OCI-LY7 (cell line): ENCODE results near the gene MTA3. TPM values are rescaled to one million over a fixed set of nuclear protein-coding genes. Genes with fewer than 3 reads are reported as not detected.

Experiments
- BruUV-seq: library from RNA; stranded (reverse); fragments of 400-500 nt; replicated peaks from 2 replicates; lab custom pipeline; 2021; lab: Mats Ljungman, UMichigan
- CTCF ChIA-PET: fragments of 300-600 bp; sonication (Branson Sonifier 250); formaldehyde crosslinking; loops from one replicate; lab custom pipeline; 2022; ENCODE audit warnings: antibody characterized with exemption; ENCODE audit not compliant: unreplicated experiment; lab: Charles Lee
- POLR2A ChIA-PET: fragments of 300-600 bp; sonication (Branson Sonifier 250); formaldehyde crosslinking; loops from one replicate; lab custom pipeline; 2022; ENCODE audit warnings: antibody characterized with exemption; lab: Charles Lee
- DNase-seq: peaks from one replicate; pipeline ENCODE4 v3.0.0-alpha.2; 2015; ENCODE audit warnings: low spot score
- H2AFZ ChIP-seq: fragments of 200-600 bp; sonication (generic), shearing (Covaris generic); 2 replicates; pipeline ENCODE4 v1.6.1; 2014; ENCODE audit warnings: mild to moderate bottlenecking, antibody characterized with exemption, low read length, moderate library complexity
- H3K27ac ChIP-seq: fragments of 200-600 bp; sonication (generic); 2 replicates; pipeline ENCODE4 v1.5.1; 2014; ENCODE audit warnings: mixed run types, low read depth, mild to moderate bottlenecking, moderate library complexity, low read length, inconsistent platforms; ENCODE audit not compliant: poor library complexity, severe bottlenecking
- H3K36me3 ChIP-seq: fragments of 200-600 bp; sonication (generic); 2 replicates; pipeline ENCODE4 v1.6.1; 2014; ENCODE audit warnings: mild to moderate bottlenecking, antibody characterized with exemption, low read length, moderate library complexity, mixed read lengths; ENCODE audit not compliant: insufficient read depth
- H3K4me1 ChIP-seq: fragments of 200-600 bp; sonication (generic); 2 replicates; pipeline ENCODE4 v1.5.1; 2014; ENCODE audit warnings: mild to moderate bottlenecking, low read length; ENCODE audit not compliant: insufficient read depth, poor library complexity, severe bottlenecking
- H3K4me2 ChIP-seq: fragments of 200-600 bp; sonication (generic); 2 replicates; pipeline ENCODE4 v1.6.1; 2014; ENCODE audit warnings: mild to moderate bottlenecking, low read length
- H3K4me3 ChIP-seq: fragments of 200-600 bp; sonication (generic); 2 replicates; pipeline ENCODE4 v1.5.1; 2014; ENCODE audit warnings: mild to moderate bottlenecking, low read depth, low read length; ENCODE audit not compliant: poor library complexity, severe bottlenecking
- H3K79me2 ChIP-seq: fragments of 200-600 bp; sonication (generic); 2 replicates; pipeline ENCODE4 v1.6.1; 2016; ENCODE audit warnings: low read depth, mild to moderate bottlenecking, low read length, moderate library complexity, mixed read lengths; ENCODE audit not compliant: insufficient read depth
- H3K9me2 ChIP-seq: fragments of 200-600 bp; sonication (generic); 2 replicates; pipeline ENCODE4 v1.6.1; 2016; ENCODE audit warnings: mild to moderate bottlenecking, low read length, mixed read lengths; ENCODE audit not compliant: insufficient read depth
- H3K9me3 ChIP-seq: fragments of 200-600 bp; sonication (generic); 2 replicates; pipeline ENCODE4 v1.6.1; 2014; ENCODE audit warnings: mild to moderate bottlenecking, mixed run types, low read length, mixed read lengths
- H4K20me1 ChIP-seq: fragments of 200-600 bp; sonication (generic); 2 replicates; pipeline ENCODE4 v1.6.1; 2014; ENCODE audit warnings: mild to moderate bottlenecking, antibody characterized with exemption, low read length, moderate library complexity, mixed read lengths; ENCODE audit not compliant: insufficient read depth
- CTCF ChIP-seq: fragments of 200-600 bp; sonication (generic); conservative IDR thresholded peaks from 2 replicates; pipeline ENCODE4 v1.5.1; 2014; ENCODE audit warnings: mild to moderate bottlenecking, antibody characterized with exemption, low read length, moderate library complexity, mixed read lengths
- EZH2phosphoT487 ChIP-seq: fragments of 200-600 bp; sonication (generic); IDR thresholded peaks from 2 replicates; pipeline ENCODE4 v1.6.1; 2018; ENCODE audit warnings: low read depth, borderline replicate concordance, mild to moderate bottlenecking, mixed run types, antibody characterized with exemption, low read length, moderate library complexity, mixed read lengths
- intact Hi-C: fragments of 100-400 bp; cut with micrococcal nuclease; formaldehyde crosslinking; loops from one replicate; pipeline ENCODE4 v1.10.0; 2022; ENCODE audit not compliant: unreplicated experiment
- total RNA-seq, 2 experiments: library from RNA; depleted of rRNA in 1 of 2; stranded (reverse); fragments of >200 nt in 1 of 2; shearing (Covaris generic) in 1 of 2; gene quantifications; 2 replicates each; pipeline ENCODE4 v1.2.3, GENCODE V29; 2014 to 2022

Gene MTA3
- total RNA-seq, 2 experiments from 2014 or later, result 72.7 to 205 TPM

GRCh38 chr2:42757981-42758740, 189.7 kb downstream of the MTA3 start:
- DNase-seq, result no peak
- Histone ChIP-seq H3K27ac (no peak overlapping the region), H3K9me2 (no peaks in the 10 kb centered on the region), H3K4me1 (no peaks in the 10 kb centered on the region), H2AFZ (no peak overlapping the region), H3K36me3 (peaks cover 33% of the 10 kb centered on the region), H3K79me2 (no peaks in the 10 kb centered on the region), H3K4me2 (no peak overlapping the region), H3K9me3 (no peaks in the 10 kb centered on the region), H3K4me3 (no peak overlapping the region), H4K20me1 (no peaks in the 10 kb centered on the region)
- ChIA-PET POLR2A (no interaction called here), CTCF (no interaction called here)
- TF ChIP-seq CTCF (no peak), EZH2phosphoT487 (no peak)
- intact Hi-C loops, result no loop called here
- BruUV-seq, result no TSS peak

GRCh38 chr2:42758751-42759150, 190.3 kb downstream of the MTA3 start:
- no peak for DNase-seq
- Histone ChIP-seq H3K27ac (no peak overlapping the region), H3K9me2 (no peaks in the 10 kb centered on the region), H4K20me1 (no peaks in the 10 kb centered on the region), H3K79me2 (no peaks in the 10 kb centered on the region), H3K9me3 (no peaks in the 10 kb centered on the region), H3K4me1 (no peaks in the 10 kb centered on the region), H3K4me3 (no peak overlapping the region), H3K36me3 (peaks cover 27% of the 10 kb centered on the region), H3K4me2 (no peak overlapping the region), H2AFZ (no peak overlapping the region)
- POLR2A ChIA-PET, result no interaction called here
- CTCF ChIA-PET, result no interaction called here
- intact Hi-C loops, result no loop called here
- no TSS peak for BruUV-seq
- no peak for TF ChIP-seq EZH2phosphoT487
- TF ChIP-seq CTCF, result no peak

- TF ChIP-seq EZH2phosphoT487, result no peak
- no peak for TF ChIP-seq CTCF
- DNase-seq, result no peak
- H3K4me2 ChIP-seq, result no peak overlapping the region
- CTCF ChIA-PET, result no interaction called here
- no peaks in the 10 kb centered on the region for H3K9me2 ChIP-seq
- POLR2A ChIA-PET, result no interaction called here
- intact Hi-C loops, result no loop called here
- H2AFZ ChIP-seq, result no peak overlapping the region
- H3K36me3 ChIP-seq, result peaks cover 9% of the 10 kb centered on the region; the same call in 1 of the 2 replicates
- H3K27ac ChIP-seq, result no peak overlapping the region
- no peaks in the 10 kb centered on the region for H4K20me1 ChIP-seq
- no peak overlapping the region for H3K4me3 ChIP-seq
- no peaks in the 10 kb centered on the region for H3K79me2 ChIP-seq
- BruUV-seq, result no TSS peak
- no peaks in the 10 kb centered on the region for H3K4me1 ChIP-seq
- H3K9me3 ChIP-seq, result no peaks in the 10 kb centered on the region
These were observed 193.1 kb downstream of the MTA3 start for GRCh38 chr2:42761554-42761953.
